ENCODE results near the gene CEP164. TPM values are rescaled to one million over a fixed set of nuclear protein-coding genes. Genes with fewer than 3 reads are reported as not detected.
"Not testable (repeated sequence)": the region's sequence is repeated elsewhere in the genome, so short reads cannot be mapped to it uniquely, and the experiment has no call there.

CEP164 gene
- total RNA-seq, 4 donors from 2014 or later: 23.1 to 56.5 (median 29.0) TPM

GRCh38 chr11:117454564-117454917, 126.9 kb downstream of the CEP164 start:
- Histone ChIP-seq H3K9me3 (no peaks in the 10 kb centered on the region), H3K4me3 (replicated peaks in 1 of 3) (no peak overlapping the region), H3K27me3 (no peaks in the 10 kb centered on the region), H3K36me3 (no peaks in the 10 kb centered on the region), H3K4me1 (peaks cover 0 to 9% of the 10 kb centered on the region in 2 donors), H3K27ac (no peak overlapping the region)
- TF ChIP-seq CTCF (IDR thresholded peaks at IDR 0.05) (no peak), POLR2A (IDR thresholded peaks at IDR 0.05) (no peak)
- intact Hi-C loops (cut with DNase I): no loop called here
- WGBS, 2 donors: 91 to 98% methylated on average over 1 of the region's 1 CpG
- no peak for DNase-seq

- H3K27ac ChIP-seq: no peak overlapping the region
- 93 to 95% methylated on average over 7 of the region's 7 CpGs for WGBS, 2 donors
- no peak overlapping the region for H3K4me3 ChIP-seq (replicated peaks in 1 of 3)
- no peak for DNase-seq
- TF ChIP-seq POLR2A (IDR thresholded peaks at IDR 0.05) (no peak), CTCF (IDR thresholded peaks at IDR 0.05) (no peak)
- H3K36me3 ChIP-seq: no peaks in the 10 kb centered on the region
- intact Hi-C loops (cut with DNase I): no loop called here
- no peaks in the 10 kb centered on the region for H3K27me3 ChIP-seq
- peaks cover 0 to 9% of the 10 kb centered on the region in 2 donors for H3K4me1 ChIP-seq
- H3K9me3 ChIP-seq: no peaks in the 10 kb centered on the region
Measured at GRCh38 chr11:117456027-117456720, 128.5 kb downstream of the CEP164 start.

- DNase-seq; H3K27ac ChIP-seq; intact Hi-C loops (cut with DNase I); H3K27me3 ChIP-seq; H3K4me3 ChIP-seq (replicated peaks in 1 of 3); H3K4me1 ChIP-seq; H3K36me3 ChIP-seq; H3K9me3 ChIP-seq: not testable (repeated sequence)
- WGBS, 2 donors: 93 to 96% methylated on average over 8 of the region's 8 CpGs
Measured at GRCh38 chr11:117456721-117457029, 129.0 kb downstream of the CEP164 start.

- WGBS, 2 donors: 65 to 75% methylated on average over 14 to 15 of the region's 15 CpGs
- Histone ChIP-seq H3K4me3 (replicated peaks in 1 of 3) (no peak overlapping the region), H3K9me3 (no peaks in the 10 kb centered on the region), H3K36me3 (no peaks in the 10 kb centered on the region), H3K27me3 (no peaks in the 10 kb centered on the region), H3K27ac (no peak overlapping the region), H3K4me1 (peaks cover 0 to 9% of the 10 kb centered on the region in 2 donors)
- no peak for DNase-seq
- intact Hi-C loops (cut with DNase I): no loop called here
- TF ChIP-seq POLR2A (IDR thresholded peaks at IDR 0.05) (no peak), CTCF (IDR thresholded peaks at IDR 0.05) (no peak)
Measured at GRCh38 chr11:117457031-117457785, 129.6 kb downstream of the CEP164 start.

- 31 to 40% methylated on average over 8 to 9 of the region's 9 CpGs for WGBS, 2 donors
- Histone ChIP-seq H3K27ac (no peak overlapping the region), H3K4me1 (peaks cover 0 to 9% of the 10 kb centered on the region in 2 donors), H3K36me3 (no peaks in the 10 kb centered on the region), H3K4me3 (replicated peaks in 1 of 3) (no peak overlapping the region), H3K9me3 (no peaks in the 10 kb centered on the region), H3K27me3 (no peaks in the 10 kb centered on the region)
- DNase-seq: peak; percentile 76 to 80
- TF ChIP-seq POLR2A (IDR thresholded peaks at IDR 0.05) (no peak), CTCF (IDR thresholded peaks at IDR 0.05) (peak in 4 of 6 experiments; percentile 10 to 29 (median 18))
- intact Hi-C loops (cut with DNase I): no loop called here
Measured at GRCh38 chr11:117457835-117458234, 130.2 kb downstream of the CEP164 start.

All from thyroid gland (tissue), 4 donors.